HG03103 (cell line): ENCODE results near the gene ADAMTSL2.

Experiments
- ATAC-seq: cut with Tn5 transposase; IDR thresholded peaks from one replicate; pipeline ENCODE4 v1.9.1; 2021; ENCODE audit warnings: low read depth; ENCODE audit not compliant: unreplicated experiment

The ADAMTSL2 gene

DNA sequence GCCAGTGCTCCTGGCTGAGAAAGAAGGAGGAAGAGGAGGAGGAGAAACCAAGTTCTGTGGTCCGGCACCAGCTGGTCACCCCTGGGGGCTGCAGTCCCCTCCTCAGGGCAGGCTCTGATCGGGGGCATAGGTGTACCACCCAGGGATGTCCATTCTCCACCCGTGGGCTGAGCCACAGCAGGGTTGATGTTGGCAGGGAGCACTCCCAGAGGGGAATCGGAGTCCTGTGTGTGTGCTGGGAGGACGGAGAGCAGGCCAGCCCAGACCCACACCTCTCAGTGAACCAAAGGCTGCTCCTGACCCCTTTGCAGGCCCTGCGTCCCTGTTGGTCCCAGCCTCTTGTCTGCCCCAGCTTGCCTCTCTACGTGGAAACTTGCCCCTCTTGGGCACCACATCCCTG lies 4.6 kb upstream of the ADAMTSL2 start:
- no peak for ATAC-seq

DNA sequence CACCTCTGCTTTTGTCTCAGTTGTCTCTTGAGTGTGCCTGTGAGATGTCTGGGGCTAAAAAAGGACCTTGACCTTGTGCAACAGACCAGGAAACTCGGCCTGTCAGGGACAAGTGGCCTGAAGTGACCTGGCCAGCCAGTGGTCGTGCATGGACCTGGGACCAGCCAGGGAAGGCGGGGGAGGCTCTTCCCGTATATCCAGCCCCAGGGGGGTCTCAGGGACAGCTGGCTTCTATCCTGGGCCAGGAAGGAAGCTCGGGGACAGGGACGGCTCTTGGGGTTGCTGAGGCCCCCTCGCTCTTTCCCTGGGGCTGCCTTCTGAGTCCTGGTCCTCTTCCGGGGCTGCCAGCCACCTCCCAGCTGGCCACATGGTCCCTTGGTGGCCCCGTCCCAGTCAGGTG lies 3.2 kb upstream of the ADAMTSL2 start:
- ATAC-seq, result no peak

DNA sequence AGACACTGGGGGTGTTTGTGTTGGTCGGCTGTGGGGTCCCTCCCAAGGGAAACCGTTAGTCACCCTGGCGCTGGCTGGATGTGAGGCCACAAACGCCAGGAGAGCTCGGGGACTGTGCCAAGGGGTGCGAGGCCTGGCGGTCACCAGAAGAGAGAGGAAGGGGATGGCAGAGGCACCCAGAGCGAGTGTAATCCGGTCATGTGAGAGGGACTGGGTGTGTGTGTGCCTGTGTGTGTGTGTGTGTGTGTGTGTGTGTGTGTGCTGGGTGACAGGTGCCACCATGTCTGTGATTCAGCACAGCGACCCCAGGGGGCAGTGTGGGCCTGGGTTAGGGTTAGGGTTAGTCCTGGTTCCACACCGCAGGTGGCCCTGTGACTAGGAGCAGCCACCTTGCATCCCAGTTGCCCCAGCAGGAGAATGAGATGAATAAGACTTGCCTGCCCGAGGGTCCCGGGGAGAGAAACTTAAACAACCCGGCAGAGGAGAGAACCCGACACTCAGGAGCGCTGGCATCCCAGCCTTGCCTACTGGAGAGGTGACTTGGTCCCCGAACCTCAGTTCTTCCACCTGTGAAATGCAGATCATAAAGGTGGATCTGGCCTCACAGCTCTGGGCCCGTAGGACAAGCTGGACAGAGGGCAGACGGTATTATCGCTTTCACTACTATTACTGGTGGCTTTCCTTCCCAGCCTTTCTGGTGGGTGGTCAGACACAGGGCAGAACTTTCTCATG lies 1.4 kb upstream of the ADAMTSL2 start:
- ATAC-seq, result no peak

GRCh38 chr9:133533857-133534256 lies 647 bp upstream of the ADAMTSL2 start:
- ATAC-seq, result no peak

DNA sequence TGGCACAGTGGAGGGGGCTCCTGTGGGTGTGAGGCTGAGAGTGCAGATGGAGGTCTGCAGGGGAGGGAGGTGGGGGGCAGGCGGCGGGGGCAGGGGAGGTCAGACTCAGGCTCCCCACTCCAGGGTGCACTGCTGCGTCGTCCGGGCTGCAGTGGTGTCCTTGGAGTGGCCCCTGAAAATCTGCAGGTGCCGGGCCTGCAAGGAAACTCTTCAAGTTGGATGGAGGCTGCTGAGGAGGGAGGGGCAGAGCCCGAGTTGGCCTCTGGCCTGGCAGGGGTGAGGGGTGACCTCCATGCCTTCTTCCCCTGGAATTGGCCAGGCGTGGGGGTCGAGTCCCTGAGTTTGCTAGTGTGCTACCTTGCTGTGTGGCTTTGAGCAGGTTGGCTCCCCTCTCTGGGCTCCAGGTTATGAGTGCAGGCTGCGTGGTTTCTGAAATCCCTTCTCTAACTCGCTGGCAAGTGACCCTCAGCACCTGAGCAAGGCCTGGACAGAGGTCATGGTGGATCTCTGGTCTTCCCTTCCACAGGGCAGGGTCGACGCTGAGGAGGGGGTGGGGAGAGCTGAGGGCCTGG lies 888 bp downstream of the ADAMTSL2 start:
- no peak for ATAC-seq

DNA sequence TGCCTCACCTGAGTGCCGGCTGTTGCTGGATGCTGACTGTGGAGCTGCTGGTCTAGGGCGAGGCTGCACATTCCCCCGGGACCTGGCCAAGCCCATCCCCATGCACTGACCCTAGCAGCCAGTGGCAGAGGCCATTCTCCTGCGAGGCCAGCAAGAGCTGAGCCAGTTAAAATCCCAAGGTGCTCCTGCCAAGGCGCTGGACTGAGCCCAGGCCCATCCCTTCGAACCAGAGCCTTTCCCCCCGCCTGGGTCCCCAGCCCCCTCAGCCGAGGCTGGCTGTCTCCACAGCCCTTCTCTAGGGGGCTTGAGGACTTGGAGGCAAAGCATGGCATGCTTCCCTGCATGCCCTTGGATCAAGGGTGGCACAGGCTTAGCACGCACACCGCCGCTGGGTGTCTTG lies 1.6 kb downstream of the ADAMTSL2 start:
- ATAC-seq, result no peak

DNA sequence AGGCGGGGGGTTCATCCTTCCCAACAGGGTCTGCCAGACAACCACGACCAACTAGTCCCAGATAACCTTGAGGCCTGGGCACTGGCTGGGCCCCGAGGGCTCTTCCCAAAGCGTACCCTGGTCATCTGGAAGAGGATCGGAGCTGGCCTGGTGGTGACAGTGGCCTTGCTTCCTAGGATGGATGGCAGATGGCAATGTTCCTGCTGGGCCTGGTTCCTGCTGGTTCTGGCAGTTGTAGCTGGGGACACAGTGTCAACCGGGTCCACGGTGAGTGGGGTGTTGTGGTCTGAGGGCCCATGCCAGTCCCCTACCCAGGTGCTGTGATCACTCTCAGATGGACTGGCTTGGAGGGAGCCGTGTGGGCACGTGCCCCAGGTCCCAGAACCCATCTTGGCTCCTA lies 2.0 kb downstream of the ADAMTSL2 start:
- no peak for ATAC-seq

DNA sequence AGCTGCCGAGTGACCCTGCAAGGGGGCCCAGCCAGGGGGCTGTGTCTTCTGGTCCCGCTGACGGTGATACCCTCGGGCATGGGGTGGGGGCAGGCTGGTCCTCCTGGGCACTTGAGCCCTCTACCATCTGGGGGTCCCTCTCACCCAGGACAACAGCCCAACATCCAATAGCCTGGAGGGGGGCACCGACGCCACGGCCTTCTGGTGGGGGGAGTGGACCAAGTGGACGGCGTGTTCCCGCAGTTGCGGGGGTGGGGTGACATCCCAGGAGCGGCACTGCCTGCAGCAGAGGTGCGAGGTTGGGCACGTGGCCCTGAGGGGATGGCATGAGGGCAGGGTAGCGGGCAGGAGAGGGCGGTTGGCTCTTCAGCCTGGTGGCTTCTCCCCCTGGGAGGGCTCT lies 2.8 kb downstream of the ADAMTSL2 start:
- ATAC-seq, result no peak

GRCh38 chr9:133538176-133538575 lies 3.7 kb downstream of the ADAMTSL2 start:
- no peak for ATAC-seq

DNA sequence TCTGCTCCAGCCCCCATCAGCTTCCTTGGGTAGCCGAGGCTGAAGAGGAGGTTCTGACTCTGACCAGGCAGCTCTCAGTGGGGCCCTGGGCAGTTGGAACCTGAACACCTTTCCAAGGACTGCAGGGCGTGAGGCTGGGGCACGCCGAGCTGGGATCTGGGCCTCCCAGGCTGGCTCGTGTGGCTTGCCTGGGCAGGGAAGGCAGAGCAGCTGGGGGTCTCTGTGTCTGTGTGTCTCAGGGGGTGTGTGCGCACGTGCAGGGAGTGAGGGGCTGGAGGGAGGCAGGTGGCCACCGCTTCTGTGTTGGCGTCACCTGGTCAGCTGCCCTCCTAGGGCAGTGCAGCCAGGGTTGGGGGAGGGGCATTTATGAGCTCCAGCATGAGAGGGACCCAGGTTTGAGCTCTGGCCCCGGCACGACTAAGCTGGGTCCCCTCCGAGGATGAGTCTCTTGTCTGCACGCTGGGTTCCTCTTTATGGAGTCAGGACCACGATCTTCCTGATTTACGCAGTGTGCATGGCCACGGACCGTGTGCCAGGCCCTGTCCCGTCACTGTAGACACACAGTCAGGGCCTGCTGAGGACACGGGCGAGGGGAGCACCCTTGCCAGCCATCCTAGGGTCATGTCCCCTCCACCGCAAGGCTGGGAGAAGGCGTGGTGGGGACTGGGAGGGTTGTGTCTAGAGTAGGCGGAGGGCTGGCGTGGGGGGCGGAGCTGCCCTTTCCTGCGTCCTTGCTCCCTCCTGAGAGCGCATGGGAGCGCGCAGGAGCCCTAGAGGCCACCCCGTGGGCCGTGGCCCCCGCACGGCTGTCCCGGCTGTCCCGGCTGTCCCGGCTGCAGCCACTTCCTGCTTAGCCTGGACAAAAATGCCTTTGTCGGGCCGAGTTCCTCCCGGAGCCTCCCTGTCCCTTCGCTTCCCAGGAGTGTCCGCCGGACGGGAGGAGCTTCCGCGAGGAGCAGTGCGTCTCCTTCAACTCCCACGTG lies 4.6 kb downstream of the ADAMTSL2 start:
- ATAC-seq, result no peak

DNA sequence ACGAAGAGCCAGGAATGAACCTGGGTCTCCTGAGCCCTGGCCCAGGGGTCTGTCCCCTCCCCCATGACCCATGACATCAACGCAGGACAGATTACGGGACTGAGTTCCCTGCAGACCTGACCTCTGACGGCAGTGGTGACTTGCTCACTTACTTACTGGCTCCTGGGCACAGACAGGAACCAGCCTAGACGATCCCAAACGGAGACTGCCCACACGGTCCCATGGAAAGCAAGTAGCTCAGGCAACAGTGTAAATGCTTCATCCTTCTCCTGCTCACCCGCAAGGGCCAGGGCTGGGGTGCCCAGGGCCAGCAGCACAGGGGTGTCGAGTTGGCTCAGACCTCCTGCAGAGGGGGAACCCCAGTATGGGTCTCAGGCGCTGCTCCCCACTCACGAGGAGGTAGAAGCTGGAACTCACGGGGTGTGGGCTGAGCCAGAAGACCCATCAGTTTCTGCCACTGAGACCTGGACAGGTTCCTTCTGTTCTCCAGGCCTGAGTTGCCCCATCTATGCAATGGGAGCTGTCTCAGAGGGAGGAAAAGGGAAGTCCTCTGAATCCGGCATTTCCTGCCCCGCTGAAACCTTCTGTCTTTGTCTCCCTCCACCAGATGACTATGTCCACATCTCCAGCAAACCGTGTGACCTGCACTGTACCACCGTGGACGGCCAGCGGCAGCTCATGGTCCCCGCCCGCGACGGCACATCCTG lies 5.6 kb downstream of the ADAMTSL2 start:
- ATAC-seq, result no peak

DNA sequence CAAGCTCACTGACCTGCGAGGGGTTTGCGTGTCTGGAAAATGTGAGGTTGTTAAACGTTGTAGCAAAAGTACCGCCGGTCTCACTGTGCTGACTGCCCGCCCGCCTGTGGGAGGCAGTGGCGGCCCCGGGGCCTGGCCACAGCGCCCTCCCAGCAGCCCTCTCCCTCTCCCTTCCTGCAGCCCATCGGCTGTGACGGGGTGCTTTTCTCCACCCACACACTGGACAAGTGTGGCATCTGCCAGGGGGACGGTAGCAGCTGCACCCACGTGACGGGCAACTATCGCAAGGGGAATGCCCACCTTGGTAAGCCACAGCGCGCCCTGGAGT lies 6.2 kb downstream of the ADAMTSL2 start:
- ATAC-seq, result no peak

GRCh38 chr9:133542002-133542401 lies 7.5 kb downstream of the ADAMTSL2 start:
- ATAC-seq, result no peak

DNA sequence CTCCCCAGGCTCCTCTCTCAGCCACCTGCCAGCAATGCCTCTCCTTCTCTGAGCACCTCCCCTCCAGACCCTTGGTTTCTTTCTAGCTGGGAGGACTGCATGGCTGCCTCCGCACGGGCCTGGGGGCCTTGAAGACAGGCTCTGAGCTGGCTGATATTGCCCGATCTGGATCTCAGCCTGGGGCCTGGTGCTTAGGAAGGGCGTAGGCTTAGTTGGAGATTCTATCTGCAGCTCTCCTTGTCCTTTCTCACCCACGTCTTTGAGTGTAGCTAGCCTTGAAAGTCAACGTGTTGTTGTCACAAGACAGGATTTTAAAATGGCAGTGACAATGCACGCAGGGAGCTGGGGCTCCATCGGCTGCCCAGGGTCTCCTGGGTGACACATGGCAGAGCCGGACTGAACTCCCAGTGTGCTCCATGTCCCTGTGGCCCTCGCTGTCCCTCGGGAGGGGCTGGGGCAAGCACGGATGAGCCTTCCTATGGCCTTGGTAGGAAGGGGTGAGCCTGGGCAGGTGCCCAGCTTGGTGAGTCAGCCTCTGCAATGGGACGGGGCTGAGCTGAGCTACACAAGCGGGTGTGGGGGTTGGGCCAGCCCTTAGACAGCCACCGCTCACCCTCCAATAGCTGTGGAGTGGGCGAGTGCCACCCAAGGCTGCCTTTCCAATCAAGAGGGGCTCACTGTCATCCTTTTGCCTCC lies 9.4 kb downstream of the ADAMTSL2 start:
- ATAC-seq, result no peak

- ATAC-seq, result no peak
Measured at GRCh38 chr9:133545494-133546286, 11.2 kb downstream of the ADAMTSL2 start.

DNA sequence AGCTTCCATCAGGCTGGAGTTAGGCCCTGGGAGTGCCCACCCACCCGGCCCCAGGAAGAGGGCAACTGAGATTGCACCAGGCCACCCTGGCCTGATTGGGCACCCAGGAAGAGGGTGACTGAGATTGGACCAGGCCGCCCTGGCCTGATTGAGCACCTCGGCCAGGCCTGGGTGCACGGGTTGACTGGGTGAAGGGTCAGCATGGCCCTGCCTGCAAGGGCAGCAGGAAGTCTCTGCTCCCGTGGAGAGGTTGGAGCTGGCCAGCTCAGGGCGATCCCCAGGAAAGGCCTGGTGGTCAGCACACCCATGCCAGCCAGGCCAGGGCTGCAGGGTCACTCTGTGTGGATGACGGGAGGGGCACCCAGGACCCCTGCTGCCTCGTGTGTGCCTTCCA lies 11.8 kb downstream of the ADAMTSL2 start:
- ATAC-seq, result no peak

DNA sequence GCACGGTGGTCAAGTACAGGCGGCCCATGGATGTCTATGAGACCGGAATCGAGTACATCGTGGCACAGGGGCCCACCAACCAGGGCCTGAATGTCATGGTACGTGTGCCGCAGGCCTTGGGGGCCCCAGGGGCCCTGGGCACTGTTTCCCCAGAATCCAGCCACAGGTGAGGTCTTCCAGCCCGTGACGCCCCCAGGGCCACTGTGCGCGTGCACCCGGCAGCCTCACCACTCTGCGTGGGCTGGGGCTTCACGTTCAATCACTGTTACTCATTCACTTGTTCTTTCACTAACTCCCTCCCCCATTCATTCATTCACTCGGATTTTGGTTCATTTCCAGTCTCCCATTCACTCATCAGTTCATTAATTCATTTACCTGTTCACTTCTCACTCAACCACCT lies 12.6 kb downstream of the ADAMTSL2 start:
- no peak for ATAC-seq

DNA sequence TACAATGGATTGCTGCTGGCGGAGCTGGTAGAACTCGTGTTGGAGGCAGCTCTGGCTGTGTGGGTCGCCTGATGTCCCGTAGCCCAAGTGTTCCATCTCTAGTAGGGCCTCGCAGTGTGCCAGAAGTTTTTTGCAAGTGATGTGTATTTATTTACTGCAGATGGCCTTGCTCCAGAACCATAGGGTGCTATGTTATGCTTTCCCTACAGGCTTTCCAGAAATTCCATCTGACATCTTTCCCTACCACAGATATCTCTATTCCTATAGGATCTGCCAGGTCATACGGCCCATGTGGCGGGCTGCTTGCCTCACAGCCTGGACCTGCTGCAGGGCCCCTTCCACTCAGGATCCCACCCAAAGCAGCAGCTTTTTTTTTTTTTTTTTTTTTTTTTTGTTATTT lies 16.9 kb downstream of the ADAMTSL2 start:
- ATAC-seq, result no peak

- ATAC-seq, result no peak
Measured at GRCh38 chr9:133552236-133552635, 17.7 kb downstream of the ADAMTSL2 start.

DNA sequence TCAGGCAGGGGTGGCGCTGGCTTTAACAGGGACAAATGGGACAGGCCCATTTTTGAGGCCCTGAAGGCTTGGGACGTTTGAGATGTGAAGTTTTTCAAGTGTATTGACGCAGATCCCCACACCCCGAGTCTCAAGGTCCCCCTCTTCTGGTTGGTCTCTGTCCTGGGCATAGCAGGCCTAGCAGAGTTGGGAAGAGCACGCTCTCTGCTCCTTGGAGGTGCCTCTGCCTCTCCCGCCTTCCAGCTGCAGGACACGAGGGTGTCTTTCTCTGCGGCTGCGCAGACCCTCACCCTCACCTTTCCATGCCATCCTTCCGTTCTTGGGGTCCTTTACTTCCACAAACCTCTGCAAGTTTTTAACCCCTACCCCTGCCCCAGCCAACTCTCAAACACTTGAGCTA lies 18.6 kb downstream of the ADAMTSL2 start:
- ATAC-seq, result no peak
